NB4 (cell line): Measurements from ENCODE around the gene USP48.

Source experiments
- MAX ChIP-seq: IDR thresholded peaks from 2 replicates; pipeline ENCODE4 v1.6.1; 2011; ENCODE audit warnings: low read depth, low read length
- POLR2A ChIP-seq: IDR thresholded peaks from 2 replicates; pipeline ENCODE4 v1.6.1; 2011; ENCODE audit warnings: mild to moderate bottlenecking; ENCODE audit not compliant: insufficient read length; ENCODE audit errors: extremely low read depth
- TF ChIP-seq, protein P1 (sequence below): IDR thresholded peaks from one replicate; pipeline ENCODE4 v1.5.1; 2012; ENCODE audit warnings: low read depth, low read length

DNA sequence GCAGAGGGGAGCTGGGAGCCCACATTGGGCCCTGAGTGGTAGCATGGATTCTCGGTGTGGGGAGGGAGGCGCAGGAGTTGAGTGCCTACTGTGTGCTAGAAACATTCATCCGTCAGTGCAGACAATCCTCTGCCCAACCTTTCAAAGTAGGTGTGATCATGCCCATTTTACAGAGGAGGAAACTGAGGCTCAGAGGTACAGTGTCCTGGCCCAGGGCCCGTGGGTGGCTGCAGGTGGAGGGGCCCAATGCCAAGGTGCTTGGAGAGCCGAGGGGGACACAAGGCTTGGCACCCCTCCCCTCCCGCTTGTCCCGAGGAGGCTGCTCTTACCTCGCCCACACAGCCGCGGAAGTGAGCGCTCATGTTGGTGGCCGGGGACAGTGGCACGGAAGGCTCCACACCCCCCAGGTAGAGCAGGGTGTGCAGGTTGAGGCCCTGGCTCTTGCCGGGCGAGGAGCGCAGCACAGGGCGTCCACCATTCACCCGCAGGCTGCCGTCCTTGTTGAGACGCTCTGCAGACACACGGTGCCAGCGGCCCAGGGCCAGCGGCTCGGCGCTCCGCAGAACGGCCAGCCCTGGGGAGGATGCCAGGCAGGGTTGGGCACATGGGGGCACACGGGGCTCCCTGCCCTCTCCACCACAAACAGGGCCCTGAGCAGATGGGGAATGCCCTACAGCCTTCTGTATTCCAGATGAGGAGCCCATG lies 45.7 kb upstream of the USP48 start:
- TF ChIP-seq, protein P1, sequence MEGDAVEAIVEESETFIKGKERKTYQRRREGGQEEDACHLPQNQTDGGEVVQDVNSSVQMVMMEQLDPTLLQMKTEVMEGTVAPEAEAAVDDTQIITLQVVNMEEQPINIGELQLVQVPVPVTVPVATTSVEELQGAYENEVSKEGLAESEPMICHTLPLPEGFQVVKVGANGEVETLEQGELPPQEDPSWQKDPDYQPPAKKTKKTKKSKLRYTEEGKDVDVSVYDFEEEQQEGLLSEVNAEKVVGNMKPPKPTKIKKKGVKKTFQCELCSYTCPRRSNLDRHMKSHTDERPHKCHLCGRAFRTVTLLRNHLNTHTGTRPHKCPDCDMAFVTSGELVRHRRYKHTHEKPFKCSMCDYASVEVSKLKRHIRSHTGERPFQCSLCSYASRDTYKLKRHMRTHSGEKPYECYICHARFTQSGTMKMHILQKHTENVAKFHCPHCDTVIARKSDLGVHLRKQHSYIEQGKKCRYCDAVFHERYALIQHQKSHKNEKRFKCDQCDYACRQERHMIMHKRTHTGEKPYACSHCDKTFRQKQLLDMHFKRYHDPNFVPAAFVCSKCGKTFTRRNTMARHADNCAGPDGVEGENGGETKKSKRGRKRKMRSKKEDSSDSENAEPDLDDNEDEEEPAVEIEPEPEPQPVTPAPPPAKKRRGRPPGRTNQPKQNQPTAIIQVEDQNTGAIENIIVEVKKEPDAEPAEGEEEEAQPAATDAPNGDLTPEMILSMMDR = no peak
- TF ChIP-seq MAX (no peak), POLR2A (no peak)
